ENCODE measurements around the gene DPP6. TPM values are rescaled to one million over a fixed set of nuclear protein-coding genes. Genes with fewer than 3 reads are reported as not detected.

Gene DPP6
- total and polyA plus RNA-seq, 2 experiments from 2014 or later, result 0.21 TPM; not detected in 1

DNA sequence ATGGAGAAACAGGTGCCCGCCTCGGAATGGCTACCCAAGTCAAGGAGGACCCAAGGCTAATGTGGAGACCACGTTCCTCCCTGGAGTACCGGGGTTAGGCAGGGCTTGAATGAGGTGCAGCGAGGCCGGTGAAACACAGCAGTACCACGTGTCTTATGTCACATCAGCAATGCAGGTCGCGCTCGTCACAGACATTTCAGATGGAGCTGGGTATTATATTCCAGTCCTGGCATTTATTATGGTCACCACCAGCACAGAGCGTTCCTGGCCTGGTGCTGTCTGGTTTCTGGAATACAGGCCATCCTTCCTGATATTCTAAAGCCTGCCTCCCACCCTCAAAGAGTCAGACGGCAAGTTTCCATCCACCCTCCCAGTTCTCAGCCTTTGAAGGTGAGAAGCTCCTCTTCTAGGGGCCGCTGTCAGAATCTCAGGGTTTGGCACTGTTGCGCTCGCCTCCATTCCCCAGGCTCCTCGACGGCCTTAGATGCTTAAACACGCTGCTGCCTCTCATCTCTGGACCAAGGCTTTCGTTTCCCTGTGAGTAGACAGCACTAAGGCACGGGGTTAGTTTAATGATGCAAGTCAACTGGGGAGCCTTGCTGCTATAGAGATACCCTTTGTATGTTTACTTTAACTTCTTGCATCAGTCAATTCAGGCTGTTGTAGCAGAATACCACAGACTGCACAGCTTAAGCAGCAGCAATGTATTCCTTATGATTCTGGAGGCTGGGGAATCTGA, 377.6 kb downstream of the DPP6 start:
- H3K27ac ChIP-seq, result no peak overlapping the region
- no peaks in the 10 kb centered on the region for H3K27me3 ChIP-seq
- H3K4me3 ChIP-seq, result no peak overlapping the region
- no peaks in the 10 kb centered on the region for H3K36me3 ChIP-seq
- H3K4me1 ChIP-seq (ENCODE audit: low read depth), result no peaks in the 10 kb centered on the region
- no peak for DNase-seq (ENCODE audit: low read depth in 1 of 2, low spot score in 1 of 2)
- TF ChIP-seq, protein P1, sequence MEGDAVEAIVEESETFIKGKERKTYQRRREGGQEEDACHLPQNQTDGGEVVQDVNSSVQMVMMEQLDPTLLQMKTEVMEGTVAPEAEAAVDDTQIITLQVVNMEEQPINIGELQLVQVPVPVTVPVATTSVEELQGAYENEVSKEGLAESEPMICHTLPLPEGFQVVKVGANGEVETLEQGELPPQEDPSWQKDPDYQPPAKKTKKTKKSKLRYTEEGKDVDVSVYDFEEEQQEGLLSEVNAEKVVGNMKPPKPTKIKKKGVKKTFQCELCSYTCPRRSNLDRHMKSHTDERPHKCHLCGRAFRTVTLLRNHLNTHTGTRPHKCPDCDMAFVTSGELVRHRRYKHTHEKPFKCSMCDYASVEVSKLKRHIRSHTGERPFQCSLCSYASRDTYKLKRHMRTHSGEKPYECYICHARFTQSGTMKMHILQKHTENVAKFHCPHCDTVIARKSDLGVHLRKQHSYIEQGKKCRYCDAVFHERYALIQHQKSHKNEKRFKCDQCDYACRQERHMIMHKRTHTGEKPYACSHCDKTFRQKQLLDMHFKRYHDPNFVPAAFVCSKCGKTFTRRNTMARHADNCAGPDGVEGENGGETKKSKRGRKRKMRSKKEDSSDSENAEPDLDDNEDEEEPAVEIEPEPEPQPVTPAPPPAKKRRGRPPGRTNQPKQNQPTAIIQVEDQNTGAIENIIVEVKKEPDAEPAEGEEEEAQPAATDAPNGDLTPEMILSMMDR (IDR thresholded peaks at IDR 0.05; ENCODE audit: low read depth, low read length), result no peak
- H3K9me3 ChIP-seq (ENCODE audit: low read depth), result no peaks in the 10 kb centered on the region

- Histone ChIP-seq H3K36me3 (no peaks in the 10 kb centered on the region), H3K4me1 (ENCODE audit: low read depth) (no peaks in the 10 kb centered on the region), H3K27me3 (no peaks in the 10 kb centered on the region), H3K9me3 (ENCODE audit: low read depth) (no peaks in the 10 kb centered on the region), H3K4me3 (no peak overlapping the region), H3K27ac (no peak overlapping the region)
- DNase-seq (ENCODE audit: low read depth in 1 of 2, low spot score in 1 of 2), result no peak
- TF ChIP-seq, protein P1 (IDR thresholded peaks at IDR 0.05; ENCODE audit: low read depth, low read length), result no peak
Measured at GRCh38 chr7:154430640-154431039, 378.4 kb downstream of the DPP6 start.

DNA sequence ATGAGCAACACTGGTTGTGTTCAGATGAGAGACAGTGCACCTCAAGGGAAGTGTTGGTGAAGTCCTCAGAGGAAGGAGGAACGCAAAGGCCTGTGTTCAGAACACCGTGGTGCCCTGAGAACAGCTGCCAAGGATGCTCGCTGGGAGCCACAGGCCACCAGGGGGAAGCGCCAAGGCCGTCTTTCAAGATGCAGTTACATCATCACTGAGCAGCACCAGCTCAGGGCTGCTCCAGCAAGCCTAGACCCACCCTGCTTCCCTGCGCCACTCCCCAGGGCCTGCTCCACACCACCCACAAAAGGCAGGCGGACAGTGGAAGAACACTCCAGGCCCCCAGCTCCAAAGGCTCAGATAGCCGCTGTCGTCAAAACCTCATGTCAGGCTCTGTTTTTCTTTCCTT, 378.8 kb downstream of the DPP6 start:
- no peak for DNase-seq (ENCODE audit: low read depth in 1 of 2, low spot score in 1 of 2)
- TF ChIP-seq, protein P1 (IDR thresholded peaks at IDR 0.05; ENCODE audit: low read depth, low read length), result no peak

GRCh38 chr7:154433632-154434598, 381.7 kb downstream of the DPP6 start:
- Histone ChIP-seq H3K9me3 (ENCODE audit: low read depth) (no peaks in the 10 kb centered on the region), H3K4me3 (no peak overlapping the region), H3K27me3 (no peaks in the 10 kb centered on the region), H3K36me3 (no peaks in the 10 kb centered on the region), H3K4me1 (ENCODE audit: low read depth) (no peaks in the 10 kb centered on the region), H3K27ac (no peak overlapping the region)
- TF ChIP-seq, protein P1 (IDR thresholded peaks at IDR 0.05; ENCODE audit: low read depth, low read length), result no peak
- DNase-seq (ENCODE audit: low read depth in 1 of 2, low spot score in 1 of 2), result no peak

More for the DNA sequence above, 378.8 kb downstream of the DPP6 start:
- H3K9me3 ChIP-seq (ENCODE audit: low read depth), result no peaks in the 10 kb centered on the region
- H3K36me3 ChIP-seq, result no peaks in the 10 kb centered on the region
- H3K4me1 ChIP-seq (ENCODE audit: low read depth), result no peaks in the 10 kb centered on the region
- H3K27ac ChIP-seq, result no peak overlapping the region
- H3K4me3 ChIP-seq, result no peak overlapping the region
- H3K27me3 ChIP-seq, result no peaks in the 10 kb centered on the region

GRCh38 chr7:154436560-154436959, 384.4 kb downstream of the DPP6 start:
- Histone ChIP-seq H3K27ac (no peak overlapping the region), H3K27me3 (no peaks in the 10 kb centered on the region), H3K4me1 (ENCODE audit: low read depth) (no peaks in the 10 kb centered on the region), H3K4me3 (no peak overlapping the region), H3K36me3 (no peaks in the 10 kb centered on the region), H3K9me3 (ENCODE audit: low read depth) (no peaks in the 10 kb centered on the region)
- no peak for DNase-seq (ENCODE audit: low read depth in 1 of 2, low spot score in 1 of 2)
- TF ChIP-seq, protein P1 (IDR thresholded peaks at IDR 0.05; ENCODE audit: low read depth, low read length), result no peak

All from cardiac muscle cell (in vitro differentiated cells and primary cell).